Vagina (tissue), 2 donors: ENCODE results near the gene POLRMT. TPM values are rescaled to one million over a fixed set of nuclear protein-coding genes. Genes with fewer than 3 reads are reported as not detected.
A peak's percentile ranks its signal among the peaks of the same experiment; 100 is the strongest.
"Not testable (repeated sequence)": the region's sequence is repeated elsewhere in the genome, so short reads cannot be mapped to it uniquely, and the experiment has no call there.

Source experiments
- DNase-seq, 2 donors: peaks; one replicate each; pipeline ENCODE4 v3.0.0-alpha.2; 2017; ENCODE audit errors: extremely low spot score in 2 of 2
- H3K27ac ChIP-seq: fragments of 200-600 bp; sonication (generic); one replicate; pipeline ENCODE4 v1.5.1; 2019
- H3K27me3 ChIP-seq: fragments of 200-600 bp; sonication (generic); one replicate; pipeline ENCODE4 v1.5.1; 2019
- H3K36me3 ChIP-seq, 2 donors: fragments of 200-600 bp; sonication (generic); one replicate each; pipeline ENCODE4 v1.5.1; 2017 to 2019
- H3K4me1 ChIP-seq: fragments of 200-600 bp; sonication (generic); one replicate; pipeline ENCODE4 v1.5.1; 2019
- H3K4me3 ChIP-seq, 2 donors: fragments of 200-600 bp; sonication (generic); 1 replicate in 1 of 2; 2 replicates in 1 of 2; pipeline ENCODE4 v1.5.1; 2016 to 2019
- H3K9me3 ChIP-seq: fragments of 200-600 bp; sonication (generic); one replicate; pipeline ENCODE4 v1.5.1; 2019
- CTCF ChIP-seq, 3 experiments: fragments of 450-650 bp in 2 of 3; fragments of 200-600 bp in 1 of 3; sonication (generic) in 1 of 3; IDR thresholded peaks; one replicate each; pipeline ENCODE4 v1.5.1; 2017 to 2019; ENCODE audit warnings: antibody characterized with exemption in 3 of 3, mild to moderate bottlenecking in 2 of 3, moderate library complexity in 2 of 3
- POLR2A ChIP-seq, 2 donors: fragments of 450-650 bp; IDR thresholded peaks; one replicate each; pipeline ENCODE4 v1.6.1; 2017; ENCODE audit warnings: antibody characterized with exemption in 2 of 2, mild to moderate bottlenecking in 2 of 2, moderate library complexity in 2 of 2
- POLR2AphosphoS5 ChIP-seq, 2 donors: sonication (generic); formaldehyde crosslinking; IDR thresholded peaks; one replicate each; pipeline ENCODE4 v1.9.0; 2017; ENCODE audit warnings: antibody characterized with exemption in 2 of 2, mild to moderate bottlenecking in 2 of 2, low read depth in 1 of 2; ENCODE audit not compliant: insufficient read depth in 1 of 2
- intact Hi-C: fragments of 100-400 bp; cut with DNase I; formaldehyde crosslinking; loops from one replicate; pipeline ENCODE4 v1.15.1; 2023
- total RNA-seq: library from RNA; depleted of rRNA; stranded (reverse); fragments of >200 nt; gene quantifications from one replicate; pipeline ENCODE4 v1.2.3, GENCODE V29; 2016

Gene POLRMT
- total RNA-seq, 1 donor from 2014 or later, result 33.9 TPM

DNA sequence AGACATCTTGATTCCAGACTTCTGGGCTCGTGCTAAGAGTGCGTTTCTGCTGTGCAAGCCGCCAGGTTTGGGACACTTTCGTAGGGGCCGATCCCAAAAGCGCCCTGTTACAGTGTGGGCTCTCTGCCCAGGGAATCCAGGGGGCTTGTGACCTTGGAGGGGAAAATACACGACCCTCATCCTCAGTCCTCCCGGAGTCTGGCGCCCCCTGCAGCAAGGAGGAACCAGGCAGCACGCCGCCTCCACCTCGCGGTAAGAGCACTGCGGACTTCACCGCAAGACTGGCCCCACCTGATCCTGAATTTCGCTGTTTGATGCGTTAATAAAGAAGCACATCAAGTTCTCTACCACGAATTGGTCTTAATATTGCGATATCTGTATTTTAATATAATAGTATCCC lies 5.2 kb downstream of the POLRMT start:
- Histone ChIP-seq H3K9me3 (no peaks in the 10 kb centered on the region), H3K36me3 (peaks cover 0 to 23% of the 10 kb centered on the region in 2 donors), H3K27me3 (no peaks in the 10 kb centered on the region), H3K27ac (no peak overlapping the region), H3K4me1 (peaks cover 14% of the 10 kb centered on the region), H3K4me3 (no peak overlapping the region)
- no peak for DNase-seq
- intact Hi-C loops, result no loop called here
- no peak for TF ChIP-seq POLR2A (IDR thresholded peaks at IDR 0.05)
- TF ChIP-seq CTCF (IDR thresholded peaks at IDR 0.05), result no peak
- TF ChIP-seq POLR2AphosphoS5 (IDR thresholded peaks at IDR 0.05; ENCODE audit: insufficient read depth in 1 of 2, low read depth in 1 of 2), result no peak

DNA sequence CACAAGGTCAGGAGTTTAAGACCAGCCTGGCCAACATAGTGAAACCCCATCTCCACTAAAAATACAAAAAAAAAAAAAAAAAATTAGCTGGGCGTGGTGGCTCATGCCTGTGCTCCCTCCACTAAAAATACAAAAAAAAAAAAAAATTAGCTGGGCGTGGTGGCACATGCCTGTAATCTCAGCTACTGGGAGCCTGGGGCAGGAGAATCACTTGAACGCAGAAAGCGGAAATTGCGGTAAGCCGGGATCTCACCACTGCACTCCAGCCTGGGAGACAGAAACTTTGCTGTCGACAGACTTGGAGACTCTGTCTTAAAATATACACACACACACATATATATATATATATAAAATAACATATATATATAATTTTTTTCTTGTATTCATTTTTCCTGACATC lies 6.8 kb downstream of the POLRMT start:
- H3K4me3 ChIP-seq, H3K9me3 ChIP-seq, H3K27me3 ChIP-seq, H3K27ac ChIP-seq, H3K4me1 ChIP-seq, DNase-seq, intact Hi-C loops: not testable (repeated sequence)
- H3K36me3 ChIP-seq, result peaks cover 0 to 36% of the 10 kb centered on the region in 2 donors

GRCh38 chr19:625257-625656 lies 8.1 kb downstream of the POLRMT start:
- H3K27me3 ChIP-seq, result no peaks in the 10 kb centered on the region
- DNase-seq, result no peak

GRCh38 chr19:624433-625109 lies 8.8 kb downstream of the POLRMT start:
- Histone ChIP-seq H3K9me3 (no peaks in the 10 kb centered on the region), H3K36me3 (peaks cover 0 to 46% of the 10 kb centered on the region in 2 donors), H3K4me3 (no peak overlapping the region), H3K27me3 (no peaks in the 10 kb centered on the region), H3K27ac (no peak overlapping the region), H3K4me1 (no peaks in the 10 kb centered on the region)
- intact Hi-C loops, result no loop called here
- TF ChIP-seq POLR2AphosphoS5 (IDR thresholded peaks at IDR 0.05; ENCODE audit: insufficient read depth in 1 of 2, low read depth in 1 of 2) (no peak), CTCF (IDR thresholded peaks at IDR 0.05) (no peak)
- DNase-seq, result no peak

More at GRCh38 chr19:625257-625656, 8.1 kb downstream of the POLRMT start:
- Histone ChIP-seq H3K4me1 (no peaks in the 10 kb centered on the region), H3K4me3 (no peak overlapping the region), H3K36me3 (peaks cover 0 to 46% of the 10 kb centered on the region in 2 donors), H3K9me3 (no peaks in the 10 kb centered on the region), H3K27ac (no peak overlapping the region)
- TF ChIP-seq POLR2A (IDR thresholded peaks at IDR 0.05) (no peak), CTCF (IDR thresholded peaks at IDR 0.05) (no peak), POLR2AphosphoS5 (IDR thresholded peaks at IDR 0.05; ENCODE audit: insufficient read depth in 1 of 2, low read depth in 1 of 2) (no peak)
- intact Hi-C loops, result no loop called here

DNA sequence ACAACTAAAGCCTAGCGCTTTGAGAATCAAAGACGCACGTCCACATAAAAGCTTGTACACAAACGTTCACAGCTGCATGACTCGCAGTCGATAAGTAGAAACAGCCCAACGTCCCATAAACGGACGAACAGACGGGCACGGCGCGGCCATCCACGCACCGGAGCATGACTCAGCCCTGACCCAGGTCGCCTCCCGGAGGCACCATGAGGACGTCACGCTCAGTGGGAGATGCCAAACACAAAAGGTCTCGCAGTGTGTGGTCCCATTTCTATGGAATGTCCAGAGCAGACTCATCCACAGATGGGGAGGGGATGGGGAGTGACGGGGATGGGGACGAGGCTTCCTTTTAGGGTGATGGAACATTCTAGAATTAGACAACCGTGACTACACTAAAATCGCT lies 9.4 kb downstream of the POLRMT start:
- H3K9me3 ChIP-seq, result no peaks in the 10 kb centered on the region
- H3K4me1 ChIP-seq, result no peaks in the 10 kb centered on the region
- no peak overlapping the region for H3K4me3 ChIP-seq
- DNase-seq, result no peak
- peaks cover 0 to 46% of the 10 kb centered on the region in 2 donors for H3K36me3 ChIP-seq
- intact Hi-C loops, result no loop called here
- H3K27me3 ChIP-seq, result no peaks in the 10 kb centered on the region
- H3K27ac ChIP-seq, result no peak overlapping the region
- TF ChIP-seq CTCF (IDR thresholded peaks at IDR 0.05), result no peak
- peak in 1 of 2 donors; percentile 52 for TF ChIP-seq POLR2AphosphoS5 (IDR thresholded peaks at IDR 0.05; ENCODE audit: insufficient read depth in 1 of 2, low read depth in 1 of 2)
